Subcutaneous adipose tissue (tissue), 4 donors: ENCODE measurements around the gene KCTD13. TPM values are rescaled to one million over a fixed set of nuclear protein-coding genes. Genes with fewer than 3 reads are reported as not detected.

Experiments used
- CTCF ChIP-seq: fragments of 450-650 bp; IDR thresholded peaks from one replicate; pipeline ENCODE4 v1.5.1; 2016; ENCODE audit warnings: low read depth, mild to moderate bottlenecking, control low read depth, antibody characterized with exemption, moderate library complexity
- total RNA-seq, 4 donors: library from RNA; depleted of rRNA; stranded (reverse); fragments of >200 nt; gene quantifications; one replicate each; pipeline ENCODE4 v1.1.0, GENCODE V29; 2016

Gene KCTD13
- total RNA-seq, 4 donors from 2014 or later = 5.4 to 26.2 (median 23.3) TPM

- TF ChIP-seq CTCF = no peak
These were observed 1.3 kb upstream of the KCTD13 start for GRCh38 chr16:29927070-29927905.

- no peak for TF ChIP-seq CTCF
These were observed 656 bp upstream of the KCTD13 start for GRCh38 chr16:29926711-29927052.

GRCh38 chr16:29925105-29925756 lies 795 bp downstream of the KCTD13 start:
- TF ChIP-seq CTCF = no peak

GRCh38 chr16:29922986-29923501 lies 3.0 kb downstream of the KCTD13 start:
- TF ChIP-seq CTCF = no peak

GRCh38 chr16:29922326-29922725 lies 3.7 kb downstream of the KCTD13 start:
- no peak for TF ChIP-seq CTCF

- TF ChIP-seq CTCF = no peak
These were observed 5.0 kb downstream of the KCTD13 start for GRCh38 chr16:29921034-29921385.

- TF ChIP-seq CTCF = no peak
These were observed 5.6 kb downstream of the KCTD13 start for GRCh38 chr16:29920288-29921033.
